ENCODE results near the gene SEMA5A.

The SEMA5A gene

GRCh38 chr5:9072701-9073100, 473.2 kb downstream of the SEMA5A start:
- DNase-seq (ENCODE audit: low read depth in 1 of 2, low spot score in 1 of 2) = no peak

- no peak for DNase-seq (ENCODE audit: low read depth in 1 of 2, low spot score in 1 of 2)
Measured at GRCh38 chr5:9071524-9071923, 474.4 kb downstream of the SEMA5A start.

- DNase-seq (ENCODE audit: low read depth in 1 of 2, low spot score in 1 of 2) = no peak
Measured at GRCh38 chr5:9071074-9071473, 474.8 kb downstream of the SEMA5A start.

DNA sequence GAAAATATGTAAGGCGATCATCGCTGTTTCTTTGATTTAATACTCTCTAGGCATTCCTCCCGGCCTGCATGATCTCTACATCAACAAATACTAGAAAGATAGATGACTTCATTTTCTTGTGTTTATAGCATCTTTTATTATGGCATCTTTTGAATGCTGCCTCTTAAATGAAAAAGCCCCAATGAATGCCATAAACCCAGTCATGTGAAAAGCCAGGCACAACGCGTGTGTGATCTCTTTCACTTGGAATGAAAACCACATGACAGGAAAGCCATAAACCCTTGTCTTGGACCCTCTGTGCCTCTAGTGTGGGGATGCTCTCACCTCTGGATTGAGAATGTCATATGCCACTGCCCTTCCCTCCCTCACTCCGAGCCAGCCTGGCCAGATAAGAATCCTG, 476.2 kb downstream of the SEMA5A start:
- DNase-seq (ENCODE audit: low read depth in 1 of 2, low spot score in 1 of 2) = no peak

DNA sequence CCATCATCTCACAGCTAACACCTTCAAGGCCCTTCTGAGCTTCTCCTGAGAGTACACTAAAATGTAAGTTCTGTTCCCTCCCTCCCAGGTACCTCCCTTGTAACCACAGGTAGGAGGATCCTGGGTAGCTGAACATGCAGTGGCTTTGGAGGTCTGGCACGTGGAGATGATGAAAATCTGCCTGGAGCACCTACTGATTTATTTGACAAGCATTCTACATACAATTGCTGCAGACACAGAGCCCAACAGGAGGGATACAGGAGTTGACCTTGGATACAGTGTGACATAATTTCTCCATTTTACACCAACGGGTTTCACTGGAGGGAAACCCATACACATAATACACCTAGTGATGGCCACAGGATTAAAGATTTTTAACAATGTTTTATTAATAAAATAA, 478.7 kb downstream of the SEMA5A start:
- DNase-seq (ENCODE audit: low read depth in 1 of 2, low spot score in 1 of 2) = no peak

GRCh38 chr5:9066349-9066748, 479.5 kb downstream of the SEMA5A start:
- DNase-seq (ENCODE audit: low read depth in 1 of 2, low spot score in 1 of 2) = no peak

- DNase-seq (ENCODE audit: low read depth in 1 of 2, low spot score in 1 of 2) = no peak
Measured at GRCh38 chr5:9063615-9064245, 482.1 kb downstream of the SEMA5A start.

GRCh38 chr5:9062873-9063272, 483.0 kb downstream of the SEMA5A start:
- no peak for DNase-seq (ENCODE audit: low read depth in 1 of 2, low spot score in 1 of 2)

- DNase-seq (ENCODE audit: low read depth in 1 of 2, low spot score in 1 of 2) = no peak
Measured at GRCh38 chr5:9059920-9060691, 485.8 kb downstream of the SEMA5A start.

DNA sequence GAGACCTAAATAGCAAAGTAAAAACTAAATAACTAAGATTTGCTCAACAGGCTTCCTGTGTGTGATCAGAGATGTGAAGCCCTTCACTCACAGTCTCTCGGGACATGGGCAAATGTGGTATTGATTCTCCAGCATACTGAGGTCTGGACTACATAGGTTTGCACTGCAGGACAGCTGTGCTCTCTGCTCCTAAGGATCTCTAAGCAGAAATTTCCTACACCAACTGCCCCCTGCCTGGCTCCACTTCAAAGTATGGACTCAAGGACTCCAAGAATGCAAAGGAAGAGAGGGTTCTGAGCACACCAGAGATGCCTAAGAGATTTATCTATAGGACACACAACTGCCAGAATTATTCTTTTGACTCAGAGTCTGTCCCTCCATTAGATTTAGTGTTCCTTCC, 487.2 kb downstream of the SEMA5A start:
- DNase-seq (ENCODE audit: low read depth in 1 of 2, low spot score in 1 of 2) = no peak

DNA sequence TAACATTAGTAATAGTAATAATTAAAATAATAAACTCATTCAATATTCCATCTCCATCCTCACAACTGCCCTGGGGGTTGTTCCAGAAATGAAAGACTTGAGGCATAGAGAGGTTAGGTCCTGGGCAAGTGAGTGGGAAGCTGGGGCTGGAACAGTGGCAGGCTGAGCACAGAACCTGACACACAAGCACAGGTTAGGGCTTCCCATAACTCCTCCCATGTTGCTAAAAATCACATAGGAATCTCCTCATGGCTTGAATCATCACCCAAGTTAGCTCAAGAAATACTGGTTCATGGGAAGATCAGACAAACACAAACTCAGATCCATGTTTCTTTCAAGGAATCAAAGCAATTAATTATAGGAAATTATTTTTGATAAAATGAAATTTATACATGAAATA, 487.7 kb downstream of the SEMA5A start:
- no peak for DNase-seq (ENCODE audit: low read depth in 1 of 2, low spot score in 1 of 2)

- DNase-seq (ENCODE audit: low read depth in 1 of 2, low spot score in 1 of 2) = no peak
Measured at GRCh38 chr5:9057406-9058000, 488.4 kb downstream of the SEMA5A start.

GRCh38 chr5:9056046-9056445, 489.8 kb downstream of the SEMA5A start:
- DNase-seq (ENCODE audit: low read depth in 1 of 2, low spot score in 1 of 2) = no peak

DNA sequence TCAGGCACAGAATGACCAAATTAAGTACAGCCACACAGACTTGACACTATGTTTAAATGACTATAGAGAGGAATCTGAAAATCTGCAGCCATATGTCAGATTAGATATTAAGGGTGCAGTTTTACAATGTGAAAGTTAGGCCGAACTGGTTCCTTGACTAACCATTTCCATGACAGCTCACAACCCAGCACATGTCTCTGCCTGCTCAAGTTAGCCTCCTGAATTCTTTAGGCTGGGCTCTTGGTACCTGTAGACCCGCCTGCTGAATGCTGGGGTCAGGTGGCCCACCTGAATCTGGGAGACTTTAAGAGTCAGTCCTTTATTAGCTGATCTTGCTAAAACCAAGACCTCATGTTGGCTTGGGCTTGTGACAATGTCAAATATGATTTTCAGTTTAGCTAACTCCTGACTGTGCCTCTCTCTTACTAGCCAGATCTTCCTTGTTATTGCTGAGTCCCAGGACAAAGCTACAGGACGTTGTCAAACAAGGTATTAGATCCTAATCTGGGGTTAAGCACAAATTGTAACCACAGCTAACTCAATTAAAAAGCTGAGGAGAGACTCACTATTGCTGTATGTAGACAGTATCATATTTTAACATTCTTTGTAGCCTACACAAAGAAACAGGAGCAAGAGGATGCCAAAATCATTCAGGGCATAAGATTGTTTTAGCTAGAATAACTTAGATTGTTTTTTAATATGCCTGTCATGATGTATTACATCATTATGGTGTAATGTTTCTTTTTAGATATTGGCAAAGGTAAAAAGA, 490.9 kb downstream of the SEMA5A start:
- no peak for DNase-seq (ENCODE audit: low read depth in 1 of 2, low spot score in 1 of 2)

- DNase-seq (ENCODE audit: low read depth in 1 of 2, low spot score in 1 of 2) = no peak
Measured at GRCh38 chr5:9054322-9054721, 491.6 kb downstream of the SEMA5A start.

- DNase-seq (ENCODE audit: low read depth in 1 of 2, low spot score in 1 of 2) = no peak
Measured at GRCh38 chr5:9052421-9052820, 493.5 kb downstream of the SEMA5A start.

GRCh38 chr5:9051779-9052178, 494.1 kb downstream of the SEMA5A start:
- DNase-seq (ENCODE audit: low read depth in 1 of 2, low spot score in 1 of 2) = no peak

GRCh38 chr5:9047932-9048331, 497.9 kb downstream of the SEMA5A start:
- DNase-seq (ENCODE audit: low read depth in 1 of 2, low spot score in 1 of 2) = no peak

DNA sequence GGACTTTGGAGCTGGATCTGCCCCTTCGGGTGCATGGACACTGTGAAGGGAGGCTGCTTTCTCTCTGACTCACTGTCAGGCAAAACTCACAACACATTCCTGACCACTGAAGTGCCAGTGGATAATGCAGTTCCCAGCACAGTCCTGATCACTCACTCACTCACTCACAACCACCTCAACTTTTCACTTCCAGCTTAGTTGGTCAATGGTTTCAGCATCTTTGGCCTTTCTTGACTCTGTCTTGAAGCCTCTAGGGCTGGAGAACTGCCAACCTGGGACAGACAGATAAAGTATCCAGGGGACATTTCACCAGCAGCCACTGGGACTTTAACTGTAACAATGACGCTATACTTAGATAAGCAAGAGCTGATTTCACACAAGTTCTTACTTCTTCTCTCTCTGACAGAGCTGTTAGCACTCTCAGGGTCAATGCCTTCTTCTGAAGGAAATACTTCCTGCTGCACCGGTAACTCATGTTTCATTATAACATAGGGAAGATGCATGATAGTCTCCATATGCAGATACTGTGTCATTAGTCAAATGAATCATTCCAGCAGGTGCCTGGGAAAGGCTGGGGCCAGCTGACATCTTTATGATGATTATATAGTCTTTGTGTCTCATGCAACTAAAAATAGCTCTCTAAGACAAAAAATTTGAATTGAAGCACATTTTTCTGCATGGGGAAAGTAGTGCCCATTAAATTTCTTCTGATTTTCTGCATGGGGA, 499.0 kb downstream of the SEMA5A start:
- DNase-seq (ENCODE audit: low read depth in 1 of 2, low spot score in 1 of 2) = no peak

- DNase-seq (ENCODE audit: low read depth in 1 of 2, low spot score in 1 of 2) = no peak
Measured at GRCh38 chr5:9045946-9046345, 499.9 kb downstream of the SEMA5A start.

DNA sequence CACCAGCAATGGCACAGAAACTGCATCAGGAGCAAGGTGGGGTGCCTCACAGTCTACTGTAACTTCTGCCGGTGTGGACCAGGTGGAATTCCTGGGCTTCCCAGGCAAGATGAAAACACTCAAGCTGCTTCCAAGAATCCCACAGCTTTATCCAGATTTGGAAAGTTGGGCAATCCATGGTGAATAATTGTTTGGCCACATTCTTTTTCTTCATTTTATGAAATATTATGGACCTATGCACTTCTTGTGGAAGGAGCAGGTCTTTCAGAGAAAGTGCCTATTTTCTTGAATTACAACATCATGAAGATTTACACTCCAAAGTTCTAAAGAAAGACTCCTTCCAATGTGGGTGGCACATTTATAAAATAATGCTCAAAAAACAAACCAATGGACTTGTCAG, 503.6 kb downstream of the SEMA5A start:
- no peak for DNase-seq (ENCODE audit: low read depth in 1 of 2, low spot score in 1 of 2)

Measured in activated CD4-positive, alpha-beta T cell treated with anti-CD3 and anti-CD28 coated beads, Interleukin-2, amount 50 U/mL, for 24 hours (primary cell).